DND-41 (cell line): ENCODE measurements around the gene TSPAN14.

Source experiments
- CTCF ChIP-seq: IDR thresholded peaks from 2 replicates; pipeline ENCODE4 v1.5.1; 2012; ENCODE audit warnings: borderline replicate concordance, low read length, moderate library complexity, mild to moderate bottlenecking; ENCODE audit not compliant: poor library complexity, severe bottlenecking; ENCODE audit errors: extremely low read depth
- EZH2 ChIP-seq: IDR thresholded peaks from 3 replicates; pipeline ENCODE4 v1.6.1; 2012; ENCODE audit warnings: borderline replicate concordance, low read depth, mild to moderate bottlenecking, moderate library complexity, low read length, inconsistent platforms; ENCODE audit not compliant: severe bottlenecking

GRCh38 chr10:80509108-80509402 is 54.9 kb downstream of the TSPAN14 start:
- TF ChIP-seq CTCF: no peak
- TF ChIP-seq EZH2: no peak
